Measurements from ENCODE around the gene TMEM229B.

DNA sequence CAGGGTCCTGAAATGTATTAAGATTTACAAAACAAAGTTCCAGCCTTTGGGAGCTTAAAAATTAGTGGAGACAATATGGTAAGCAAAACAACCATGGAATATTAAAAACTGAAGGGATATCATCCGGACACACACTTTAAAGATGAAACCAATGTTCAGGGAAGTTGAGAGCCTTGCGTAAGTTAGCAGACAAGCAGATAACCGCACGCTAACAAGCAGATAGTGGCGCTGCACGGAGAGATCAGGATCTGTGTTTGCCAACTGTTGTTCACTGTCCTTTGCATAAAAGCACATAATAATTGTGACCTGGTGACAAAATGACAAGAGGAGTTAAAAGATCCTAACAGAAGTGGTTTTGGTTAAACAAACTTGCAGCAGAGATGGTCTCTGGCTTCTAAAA is 14.3 kb upstream of the TMEM229B start:
- TF ChIP-seq, protein P1, sequence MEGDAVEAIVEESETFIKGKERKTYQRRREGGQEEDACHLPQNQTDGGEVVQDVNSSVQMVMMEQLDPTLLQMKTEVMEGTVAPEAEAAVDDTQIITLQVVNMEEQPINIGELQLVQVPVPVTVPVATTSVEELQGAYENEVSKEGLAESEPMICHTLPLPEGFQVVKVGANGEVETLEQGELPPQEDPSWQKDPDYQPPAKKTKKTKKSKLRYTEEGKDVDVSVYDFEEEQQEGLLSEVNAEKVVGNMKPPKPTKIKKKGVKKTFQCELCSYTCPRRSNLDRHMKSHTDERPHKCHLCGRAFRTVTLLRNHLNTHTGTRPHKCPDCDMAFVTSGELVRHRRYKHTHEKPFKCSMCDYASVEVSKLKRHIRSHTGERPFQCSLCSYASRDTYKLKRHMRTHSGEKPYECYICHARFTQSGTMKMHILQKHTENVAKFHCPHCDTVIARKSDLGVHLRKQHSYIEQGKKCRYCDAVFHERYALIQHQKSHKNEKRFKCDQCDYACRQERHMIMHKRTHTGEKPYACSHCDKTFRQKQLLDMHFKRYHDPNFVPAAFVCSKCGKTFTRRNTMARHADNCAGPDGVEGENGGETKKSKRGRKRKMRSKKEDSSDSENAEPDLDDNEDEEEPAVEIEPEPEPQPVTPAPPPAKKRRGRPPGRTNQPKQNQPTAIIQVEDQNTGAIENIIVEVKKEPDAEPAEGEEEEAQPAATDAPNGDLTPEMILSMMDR (conservative IDR thresholded peaks at IDR 0.05 in 1 of 2, IDR thresholded peaks at IDR 0.05 in 1 of 2; ENCODE audit: low read depth in 1 of 2, low read length in 2 of 2), result no peak
- no peak for TF ChIP-seq EZH2 (IDR thresholded peaks at IDR 0.05; ENCODE audit: low read length, missing control alignments)

Data from fibroblast of lung (primary cell).